Psoas muscle (tissue), 8 donors: ENCODE data around the gene GDNF. TPM values are rescaled to one million over a fixed set of nuclear protein-coding genes. Genes with fewer than 3 reads are reported as not detected.

ENCODE experiments used
- ATAC-seq, 4 donors: fragments of 200-7000 bp; cut with Tn5 transposase; one replicate each; pipeline ENCODE4 v1.9.1; 2020; ENCODE audit warnings: moderate library complexity in 3 of 4, mild to moderate bottlenecking in 2 of 4
- DNase-seq, 2 donors: peaks; one replicate each; pipeline ENCODE4 v3.0.0-alpha.2; 2020
- H3K27ac ChIP-seq: fragments of 200-600 bp; one replicate; pipeline ENCODE4 v1.8.0; 2022
- H3K27me3 ChIP-seq, 3 donors: fragments of 200-600 bp in 1 of 3; one replicate each; pipeline versions ENCODE4 v1.6.1 to v1.8.0; 2013 to 2022; ENCODE audit warnings: low read length in 2 of 3, mild to moderate bottlenecking in 2 of 3, moderate library complexity in 1 of 3; ENCODE audit not compliant: insufficient read depth in 3 of 3
- H3K36me3 ChIP-seq, 2 donors: fragments of 200-600 bp in 1 of 2; one replicate each; pipeline versions ENCODE4 v1.6.1 to v1.8.0; 2013 to 2022; ENCODE audit warnings: low read depth in 1 of 2, mild to moderate bottlenecking in 1 of 2, moderate library complexity in 1 of 2; ENCODE audit not compliant: insufficient read depth in 1 of 2
- H3K4me1 ChIP-seq: fragments of 200-600 bp; one replicate; pipeline ENCODE4 v1.8.0; 2022
- H3K4me3 ChIP-seq: fragments of 200-600 bp; one replicate; pipeline ENCODE4 v1.8.0; 2022; ENCODE audit warnings: mild to moderate bottlenecking
- H3K9me3 ChIP-seq: fragments of 200-600 bp; one replicate; pipeline ENCODE4 v1.8.0; 2022
- CTCF ChIP-seq: fragments of 200-600 bp; IDR thresholded peaks from one replicate; pipeline ENCODE4 v1.8.0; 2022; ENCODE audit warnings: antibody characterized with exemption
- WGBS, 3 donors: extraction: QIAGEN DNeasy Blood & Tissue Kit; methylation state at CpG; one replicate each; pipeline versions ENCODE4 v1.1.6 to v1.1.7; 2013; 5-methylcytosine and 5-hydroxymethylcytosine counted together
- intact Hi-C, 2 donors: fragments of 100-400 bp; cut with DNase I; formaldehyde crosslinking; loops; one replicate each; pipeline versions ENCODE4 v1.11.0 to v1.14.2; 2022
- polyA plus RNA-seq, 3 donors: library from polyadenylated mRNA; stranded (reverse); fragments of 200-250 nt; gene quantifications; one replicate each; pipeline ENCODE4 v1.2.3, GENCODE V29; 2013
- total RNA-seq, 4 donors: library from RNA; stranded (reverse); fragmentation: NEBNext Ultra II Directional in 2 of 4; extraction: Animal tissue kit (Norgen Biotek cat#: 25700) in 2 of 4; gene quantifications; one replicate each; pipeline versions ENCODE4 v1.2.1 to v1.2.4, GENCODE V29; 2021 to 2023
- donor health status: healthy with polysubstance abuse.
- donor health status: DM: no; HTN: no; CAD: no; lungs with moderate emphysema.
- donor health status: Bipolar disorder and iron deficiency.
- donor health status: healthy.
- donor health status: DM: yes; HTN: yes; CAD: no.
- donor health status: DM: no; HTN: no; CAD: no.
- donor health status: DM: no; HTN: no; CAD: no.
- donor health status: DM: yes; HTN: yes; CAD: no.

The GDNF gene
- total and polyA plus RNA-seq, 7 donors = 0.43 to 155 (median 14.5) TPM

- ATAC-seq = no peak
- intact Hi-C loops = loop anchor here in 1 of 2 donors (5.0 kb wide), 1 partner anchor 42 kb away; no protein-coding TSS in a partner anchor
- H3K27ac ChIP-seq = no peak overlapping the region
- no peak overlapping the region for H3K4me3 ChIP-seq
- no peak for TF ChIP-seq CTCF
- H3K27me3 ChIP-seq = no peaks in the 10 kb centered on the region
- H3K9me3 ChIP-seq = no peaks in the 10 kb centered on the region
- H3K36me3 ChIP-seq = no peaks in the 10 kb centered on the region
- WGBS, 3 donors = 56 to 68% (median 65%) methylated on average over 3 of the region's 3 CpGs
- DNase-seq = no peak
- peaks cover 19% of the 10 kb centered on the region for H3K4me1 ChIP-seq
Observed at GRCh38 chr5:37850226-37850865, 10.5 kb upstream of the GDNF start.

- DNase-seq (no peak), ATAC-seq (no peak)
- Histone ChIP-seq H3K27ac (no peak overlapping the region), H3K4me1 (peaks cover 19% of the 10 kb centered on the region), H3K36me3 (no peaks in the 10 kb centered on the region), H3K9me3 (no peaks in the 10 kb centered on the region), H3K27me3 (no peaks in the 10 kb centered on the region), H3K4me3 (no peak overlapping the region)
- TF ChIP-seq CTCF = no peak
- intact Hi-C loops = loop anchor here in 1 of 2 donors (5.0 to 10.0 kb wide), 2 partner anchors 43 to 315 kb away; no protein-coding TSS in a partner anchor
- WGBS, 3 donors = 79 to 83% (median 82%) methylated on average over 4 of the region's 4 CpGs
Observed at GRCh38 chr5:37849641-37850040, 9.8 kb upstream of the GDNF start.

- intact Hi-C loops = loop anchor here in 1 of 2 donors (10.0 kb wide), 1 partner anchor 317 kb away; no protein-coding TSS in a partner anchor
- no peak for TF ChIP-seq CTCF
- Histone ChIP-seq H3K4me1 (peaks cover 22% of the 10 kb centered on the region), H3K27ac (peak overlapping the region; percentile 81), H3K36me3 (no peaks in the 10 kb centered on the region), H3K4me3 (no peak overlapping the region), H3K9me3 (no peaks in the 10 kb centered on the region), H3K27me3 (peaks cover 0 to 5% (median 0%) of the 10 kb centered on the region in 3 donors)
- 36 to 42% (median 38%) methylated on average over 3 of the region's 3 CpGs for WGBS, 3 donors
- ATAC-seq (peak; percentile 57 to 94 (median 92)), DNase-seq (peak in 1 of 2 donors; percentile 51)
Observed at GRCh38 chr5:37847978-37848425, 8.2 kb upstream of the GDNF start.

- peaks cover 0 to 5% (median 0%) of the 10 kb centered on the region in 3 donors for H3K27me3 ChIP-seq
- H3K27ac ChIP-seq = peak overlapping the region; percentile 81
- H3K36me3 ChIP-seq = no peaks in the 10 kb centered on the region
- no peak for TF ChIP-seq CTCF
- no peak overlapping the region for H3K4me3 ChIP-seq
- H3K4me1 ChIP-seq = peaks cover 22% of the 10 kb centered on the region
- no peak for DNase-seq
- intact Hi-C loops = loop anchor here in 1 of 2 donors (10.0 kb wide), 1 partner anchor 318 kb away; no protein-coding TSS in a partner anchor
- ATAC-seq = peak in 1 of 4 donors; percentile 43
- WGBS, 3 donors = 68 to 75% (median 70%) methylated on average over 4 of the region's 4 CpGs
- no peaks in the 10 kb centered on the region for H3K9me3 ChIP-seq
Observed at GRCh38 chr5:37846786-37847310, 7.0 kb upstream of the GDNF start.
